ENCODE results near the gene RAB26.
"Not testable (repeated sequence)": the region's sequence is repeated elsewhere in the genome, so short reads cannot be mapped to it uniquely, and the experiment has no call there.

The RAB26 gene, protein sequence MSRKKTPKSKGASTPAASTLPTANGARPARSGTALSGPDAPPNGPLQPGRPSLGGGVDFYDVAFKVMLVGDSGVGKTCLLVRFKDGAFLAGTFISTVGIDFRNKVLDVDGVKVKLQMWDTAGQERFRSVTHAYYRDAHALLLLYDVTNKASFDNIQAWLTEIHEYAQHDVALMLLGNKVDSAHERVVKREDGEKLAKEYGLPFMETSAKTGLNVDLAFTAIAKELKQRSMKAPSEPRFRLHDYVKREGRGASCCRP

DNA sequence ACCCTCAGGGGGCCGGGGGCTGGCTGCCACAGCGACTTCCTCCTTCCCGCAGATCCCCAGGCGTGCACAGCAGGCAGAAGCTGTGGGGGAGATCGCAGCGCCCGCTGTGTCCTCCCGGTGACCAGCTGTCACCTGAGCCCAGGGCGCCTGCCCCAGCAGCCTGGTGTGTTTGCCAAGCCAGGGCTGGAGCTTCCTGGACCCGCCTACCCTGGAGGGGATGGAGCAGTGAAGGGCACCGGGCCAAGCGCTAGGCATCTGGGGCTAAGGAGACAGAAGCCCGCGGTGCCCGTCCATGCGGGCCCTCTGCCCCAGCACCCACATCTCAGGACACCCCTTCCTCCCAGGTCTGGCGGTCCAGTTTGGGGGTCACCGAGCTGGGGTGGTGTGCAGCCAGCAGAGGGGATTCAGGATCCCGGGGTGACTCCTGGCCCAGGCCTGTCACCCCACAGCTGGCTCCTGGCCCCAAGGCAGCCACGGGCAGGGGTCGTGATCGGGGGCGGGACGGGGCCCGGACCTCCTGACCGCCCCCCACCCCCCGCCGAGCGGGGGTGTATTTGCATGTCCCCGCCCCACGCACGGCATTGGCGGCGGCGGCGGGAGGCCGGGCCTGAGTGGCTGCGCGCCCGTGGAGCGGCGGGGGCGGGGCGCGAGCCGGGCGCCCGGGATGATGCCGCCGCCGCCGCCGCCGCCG is at the start of gene RAB26:
Gene RAB26, plus strand, starts transcription at position 645 of the 691 bp plus-strand sequence. CDS start 159 bp downstream, outside the sequence.
- no peak for DNase-seq (ENCODE audit: extremely low read depth, insufficient read length)
- Histone ChIP-seq H3K27me3 (replicated peaks; ENCODE audit: control insufficient read depth, insufficient read depth, low read length) (no peaks in the 10 kb centered on the region), H3K4me3 (replicated peaks; ENCODE audit: low read depth, low read length) (peak within 1 kb of the TSS; percentile 45), H3K36me3 (ENCODE audit: control insufficient read depth, insufficient read depth, low read length) (peaks cover 13% of the 10 kb centered on the region)
- TF ChIP-seq, protein P1, sequence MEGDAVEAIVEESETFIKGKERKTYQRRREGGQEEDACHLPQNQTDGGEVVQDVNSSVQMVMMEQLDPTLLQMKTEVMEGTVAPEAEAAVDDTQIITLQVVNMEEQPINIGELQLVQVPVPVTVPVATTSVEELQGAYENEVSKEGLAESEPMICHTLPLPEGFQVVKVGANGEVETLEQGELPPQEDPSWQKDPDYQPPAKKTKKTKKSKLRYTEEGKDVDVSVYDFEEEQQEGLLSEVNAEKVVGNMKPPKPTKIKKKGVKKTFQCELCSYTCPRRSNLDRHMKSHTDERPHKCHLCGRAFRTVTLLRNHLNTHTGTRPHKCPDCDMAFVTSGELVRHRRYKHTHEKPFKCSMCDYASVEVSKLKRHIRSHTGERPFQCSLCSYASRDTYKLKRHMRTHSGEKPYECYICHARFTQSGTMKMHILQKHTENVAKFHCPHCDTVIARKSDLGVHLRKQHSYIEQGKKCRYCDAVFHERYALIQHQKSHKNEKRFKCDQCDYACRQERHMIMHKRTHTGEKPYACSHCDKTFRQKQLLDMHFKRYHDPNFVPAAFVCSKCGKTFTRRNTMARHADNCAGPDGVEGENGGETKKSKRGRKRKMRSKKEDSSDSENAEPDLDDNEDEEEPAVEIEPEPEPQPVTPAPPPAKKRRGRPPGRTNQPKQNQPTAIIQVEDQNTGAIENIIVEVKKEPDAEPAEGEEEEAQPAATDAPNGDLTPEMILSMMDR (IDR thresholded peaks at IDR 0.05; ENCODE audit: insufficient read depth, low read length, poor library complexity, severe bottlenecking): no peak

DNA sequence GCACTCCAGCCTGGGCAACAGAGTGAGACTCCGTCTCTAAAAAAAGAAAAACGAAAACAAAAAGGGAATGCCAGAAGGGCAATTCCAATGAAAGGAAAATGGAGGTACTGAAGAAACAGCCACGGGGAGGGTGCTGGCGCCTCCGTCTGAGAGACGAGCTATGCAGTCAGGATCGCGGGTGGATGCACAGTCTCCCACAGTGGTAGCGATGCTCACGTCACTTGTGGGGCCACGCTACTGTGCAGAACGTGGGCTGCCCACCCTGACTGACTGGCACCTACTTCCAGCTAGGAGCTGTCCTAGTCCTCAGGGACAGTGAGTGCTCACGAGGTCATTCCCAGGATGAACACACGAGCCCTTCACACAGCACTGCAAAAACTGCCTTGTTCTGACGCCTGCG is 46.8 kb upstream of the RAB26 start:
- H3K27me3 ChIP-seq (replicated peaks; ENCODE audit: control insufficient read depth, insufficient read depth, low read length); H3K36me3 ChIP-seq (ENCODE audit: control insufficient read depth, insufficient read depth, low read length); DNase-seq (ENCODE audit: extremely low read depth, insufficient read length): not testable (repeated sequence)

DNA sequence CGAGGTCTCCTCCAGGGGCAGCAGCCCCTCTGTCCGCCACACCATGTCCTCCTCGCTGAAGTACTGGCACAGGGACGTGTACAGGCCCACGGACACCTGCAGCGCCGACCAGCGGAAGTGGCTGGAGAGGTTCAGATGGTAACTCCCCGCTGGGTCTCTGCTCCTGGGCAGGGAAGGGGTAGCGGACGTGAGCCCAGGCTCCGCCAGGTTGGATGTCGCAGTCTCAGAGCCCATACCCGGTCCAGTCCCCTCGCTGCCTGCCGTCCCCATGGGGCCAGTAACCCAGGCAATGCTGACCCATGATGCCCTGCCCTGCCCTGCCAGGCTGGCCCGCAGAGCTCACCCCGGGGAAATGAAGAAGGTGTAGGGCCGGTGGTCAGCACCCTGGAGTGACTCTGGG is 46.0 kb upstream of the RAB26 start:
- Histone ChIP-seq H3K36me3 (ENCODE audit: control insufficient read depth, insufficient read depth, low read length) (no peaks in the 10 kb centered on the region; the same call in none of the 2 replicates), H3K4me3 (replicated peaks; ENCODE audit: low read depth, low read length) (no peak overlapping the region)

More for the DNA sequence above, 46.8 kb upstream of the RAB26 start:
- not testable (repeated sequence) for H3K4me3 ChIP-seq (replicated peaks; ENCODE audit: low read depth, low read length)

DNA sequence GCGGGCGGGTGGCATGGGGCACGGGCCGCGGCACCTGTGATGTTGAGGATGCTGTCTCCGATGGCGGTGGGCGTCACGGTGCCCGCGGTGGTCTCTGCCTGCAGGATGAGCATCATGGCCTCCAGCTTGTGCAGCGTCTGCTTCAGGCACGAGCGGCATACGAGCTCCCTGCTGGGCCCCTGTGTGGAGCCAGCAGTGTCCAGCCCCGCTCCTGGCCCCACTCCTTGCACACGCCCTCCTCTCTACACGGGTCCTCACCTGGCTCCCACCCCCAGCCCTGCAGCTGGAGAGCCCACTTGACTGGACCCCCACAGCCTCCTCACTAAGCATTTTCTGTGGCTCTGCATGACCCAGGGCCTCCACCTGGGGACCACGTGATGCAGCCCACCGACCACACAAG is 44.0 kb upstream of the RAB26 start:
- DNase-seq (ENCODE audit: extremely low read depth, insufficient read length); H3K4me3 ChIP-seq (replicated peaks; ENCODE audit: low read depth, low read length); H3K27me3 ChIP-seq (replicated peaks; ENCODE audit: control insufficient read depth, insufficient read depth, low read length); H3K36me3 ChIP-seq (ENCODE audit: control insufficient read depth, insufficient read depth, low read length): not testable (repeated sequence)

More for the DNA sequence above, 46.0 kb upstream of the RAB26 start:
- H3K27me3 ChIP-seq (replicated peaks; ENCODE audit: control insufficient read depth, insufficient read depth, low read length): no peaks in the 10 kb centered on the region
- TF ChIP-seq, protein P1 (IDR thresholded peaks at IDR 0.05; ENCODE audit: insufficient read depth, low read length, poor library complexity, severe bottlenecking): no peak
- DNase-seq (ENCODE audit: extremely low read depth, insufficient read length): no peak

DNA sequence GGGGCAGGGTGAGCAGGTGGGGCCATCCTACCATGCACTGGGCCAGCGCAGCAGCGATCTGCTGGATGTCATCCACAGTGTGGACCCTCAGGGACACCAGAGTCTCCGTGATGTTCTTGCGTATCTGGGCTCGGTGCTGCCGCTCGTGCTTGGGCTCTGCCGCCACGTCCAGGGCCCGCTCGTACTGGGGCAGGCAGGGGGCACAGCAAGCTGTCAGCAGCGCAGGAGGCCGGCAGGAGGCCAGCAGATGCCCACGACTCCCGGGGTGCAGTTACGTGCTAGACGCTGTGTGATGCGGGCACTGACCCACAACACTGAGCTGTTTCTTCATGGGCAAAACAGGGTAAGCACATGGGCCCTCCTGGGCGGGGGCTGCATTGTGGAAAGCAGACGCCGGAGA is 43.1 kb upstream of the RAB26 start:
- DNase-seq (ENCODE audit: extremely low read depth, insufficient read length); H3K27me3 ChIP-seq (replicated peaks; ENCODE audit: control insufficient read depth, insufficient read depth, low read length); H3K36me3 ChIP-seq (ENCODE audit: control insufficient read depth, insufficient read depth, low read length); H3K4me3 ChIP-seq (replicated peaks; ENCODE audit: low read depth, low read length): not testable (repeated sequence)

DNA sequence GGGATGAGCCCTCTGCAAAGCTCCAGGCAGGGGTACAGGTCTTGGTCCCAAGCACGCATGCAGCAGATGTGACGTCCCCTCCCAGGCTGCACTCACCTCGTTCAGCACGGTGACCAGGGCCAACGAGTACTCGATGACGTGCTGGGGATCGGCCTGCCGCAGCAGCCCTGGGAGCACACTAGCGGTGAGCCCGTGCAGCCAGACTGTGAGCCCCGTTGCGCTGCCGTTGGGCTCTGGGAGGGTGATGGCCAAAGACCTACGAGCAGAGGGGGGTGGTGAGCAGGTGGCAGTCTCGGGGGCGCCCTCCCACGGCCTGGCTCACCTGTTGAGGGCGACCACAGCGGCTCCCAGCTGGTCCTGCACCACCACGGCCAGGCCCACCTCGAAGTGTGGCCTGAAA is 42.7 kb upstream of the RAB26 start:
- H3K4me3 ChIP-seq (replicated peaks; ENCODE audit: low read depth, low read length); H3K27me3 ChIP-seq (replicated peaks; ENCODE audit: control insufficient read depth, insufficient read depth, low read length); H3K36me3 ChIP-seq (ENCODE audit: control insufficient read depth, insufficient read depth, low read length); DNase-seq (ENCODE audit: extremely low read depth, insufficient read length): not testable (repeated sequence)

DNA sequence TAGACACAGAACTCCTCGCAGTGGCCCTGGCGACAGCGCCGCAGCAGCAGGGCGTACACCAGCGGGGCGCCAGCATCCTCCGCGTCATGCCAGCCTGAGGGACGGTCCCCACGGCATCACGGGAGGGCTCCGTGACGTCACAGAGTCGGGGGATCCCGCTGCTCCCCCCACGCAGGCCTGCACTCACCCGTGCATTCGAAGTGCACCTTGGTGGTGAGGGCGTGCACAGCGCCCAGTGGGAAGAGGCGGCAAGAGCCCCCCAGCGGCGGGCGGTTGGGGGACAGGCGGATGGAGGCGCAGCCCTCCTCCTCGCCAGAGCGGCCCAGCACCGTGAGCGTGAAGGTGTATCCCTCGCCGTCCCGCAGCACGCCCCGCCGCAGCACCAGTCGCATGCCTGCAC is 42.2 kb upstream of the RAB26 start:
- not testable (repeated sequence) for H3K36me3 ChIP-seq (ENCODE audit: control insufficient read depth, insufficient read depth, low read length); DNase-seq (ENCODE audit: extremely low read depth, insufficient read length); H3K27me3 ChIP-seq (replicated peaks; ENCODE audit: control insufficient read depth, insufficient read depth, low read length); H3K4me3 ChIP-seq (replicated peaks; ENCODE audit: low read depth, low read length)

DNA sequence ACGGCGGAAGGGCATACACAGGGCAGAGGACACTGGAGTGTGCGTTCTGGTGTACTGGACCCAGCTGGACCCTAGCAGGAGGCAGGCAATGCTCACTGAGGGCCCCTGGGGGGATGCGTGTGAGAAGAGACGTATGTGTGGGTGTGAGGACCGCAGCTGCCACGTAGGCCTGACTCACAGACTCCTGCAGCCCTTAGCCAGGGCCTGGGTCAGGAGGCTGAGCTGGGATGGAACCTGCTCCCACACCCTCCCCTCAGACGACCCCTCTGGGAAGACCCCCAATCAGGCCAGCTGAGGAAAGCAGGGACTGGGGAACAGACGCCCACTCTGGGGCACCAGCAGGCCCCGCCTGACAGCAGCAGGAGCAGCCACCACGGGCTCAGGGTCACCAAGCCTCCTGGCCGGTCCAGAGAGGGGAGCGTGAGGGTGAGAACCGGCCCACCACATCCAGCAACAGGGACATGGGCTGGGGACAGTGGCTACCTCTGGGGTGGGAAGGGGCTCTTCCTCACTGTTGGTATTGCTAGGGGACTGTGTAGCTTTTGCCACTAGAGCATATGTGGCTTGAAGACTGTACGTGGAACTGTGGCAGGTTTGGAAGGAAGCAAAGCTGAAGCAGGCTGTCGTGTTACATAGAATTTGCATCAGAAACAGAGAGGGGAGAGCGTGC is 41.2 kb upstream of the RAB26 start:
- DNase-seq (ENCODE audit: extremely low read depth, insufficient read length); H3K36me3 ChIP-seq (ENCODE audit: control insufficient read depth, insufficient read depth, low read length); H3K27me3 ChIP-seq (replicated peaks; ENCODE audit: control insufficient read depth, insufficient read depth, low read length); H3K4me3 ChIP-seq (replicated peaks; ENCODE audit: low read depth, low read length): not testable (repeated sequence)

DNA sequence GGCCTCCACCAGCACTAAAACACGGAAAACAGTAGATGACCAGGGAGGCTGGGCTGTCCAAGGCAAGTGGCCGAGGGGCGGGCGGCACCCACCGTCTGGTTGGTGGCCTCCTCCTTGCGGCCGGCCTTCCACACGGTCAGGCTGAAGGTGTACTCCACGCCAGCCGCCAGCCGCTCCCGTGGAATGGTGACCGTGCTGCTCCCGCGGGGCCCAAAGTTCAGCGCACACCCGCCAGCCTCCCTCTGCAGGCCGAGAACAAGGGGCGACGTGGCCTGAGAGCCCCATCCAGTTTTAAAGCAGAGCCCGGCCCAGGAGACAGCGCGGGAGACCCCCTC is 40.7 kb upstream of the RAB26 start:
- H3K36me3 ChIP-seq (ENCODE audit: control insufficient read depth, insufficient read depth, low read length); H3K4me3 ChIP-seq (replicated peaks; ENCODE audit: low read depth, low read length); H3K27me3 ChIP-seq (replicated peaks; ENCODE audit: control insufficient read depth, insufficient read depth, low read length); DNase-seq (ENCODE audit: extremely low read depth, insufficient read length): not testable (repeated sequence)

DNA sequence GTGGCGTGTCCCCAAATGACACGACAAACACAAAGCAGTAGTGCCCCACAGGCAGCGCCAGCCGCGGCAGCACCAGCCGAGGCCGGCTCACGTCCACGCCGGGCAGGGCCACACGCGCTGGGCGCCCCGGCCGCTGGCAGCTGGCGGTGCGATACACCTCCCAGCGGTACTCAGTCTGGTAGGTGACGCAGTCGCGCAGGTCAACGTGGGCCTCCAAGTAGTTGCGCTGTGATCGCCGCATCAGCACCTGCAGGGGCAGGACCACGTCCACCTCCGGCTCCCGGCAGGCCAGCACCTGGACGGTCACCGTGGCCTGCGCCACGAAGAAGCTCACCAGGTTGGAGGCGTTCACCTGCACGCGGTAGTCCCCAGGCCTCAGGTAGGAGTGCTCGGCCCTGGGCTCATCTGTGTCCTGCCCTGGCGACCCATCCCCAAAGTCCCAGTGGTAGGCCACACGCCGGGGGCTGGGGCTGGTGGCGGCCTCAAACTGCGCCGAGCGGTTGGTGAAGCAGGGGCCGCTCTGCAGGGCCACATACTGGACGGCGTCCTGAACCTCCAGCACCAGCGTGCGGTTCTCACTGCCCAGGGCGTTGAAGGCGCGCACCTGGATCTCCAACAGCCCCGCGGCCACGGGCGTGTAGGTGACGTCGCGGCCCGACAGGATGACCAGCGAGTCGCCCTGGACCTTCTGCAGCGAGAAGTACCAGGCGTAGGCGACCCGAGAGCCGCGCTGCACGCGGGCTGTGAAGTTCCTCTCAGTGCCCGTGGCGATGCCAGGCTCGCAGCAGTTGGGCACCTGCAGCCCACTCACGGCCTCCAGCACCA is 39.8 kb upstream of the RAB26 start:
- not testable (repeated sequence) for DNase-seq (ENCODE audit: extremely low read depth, insufficient read length); H3K36me3 ChIP-seq (ENCODE audit: control insufficient read depth, insufficient read depth, low read length)

DNA sequence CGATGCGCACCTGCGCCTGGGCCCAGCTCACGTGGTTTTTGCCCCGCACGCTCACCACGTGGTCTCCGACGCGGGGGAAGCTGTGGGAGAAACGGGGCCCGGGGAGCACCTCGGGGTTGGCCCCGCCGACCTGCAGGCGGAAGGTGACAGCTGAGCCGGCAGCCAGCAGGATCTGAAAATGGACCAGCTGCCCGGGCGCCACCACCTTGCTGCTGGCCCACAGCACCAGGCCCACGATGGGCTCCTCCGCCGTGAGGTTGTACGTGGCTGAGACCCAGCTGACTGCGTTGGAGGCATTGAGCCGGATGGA is 39.2 kb upstream of the RAB26 start:
- DNase-seq (ENCODE audit: extremely low read depth, insufficient read length); H3K36me3 ChIP-seq (ENCODE audit: control insufficient read depth, insufficient read depth, low read length); H3K4me3 ChIP-seq (replicated peaks; ENCODE audit: low read depth, low read length); H3K27me3 ChIP-seq (replicated peaks; ENCODE audit: control insufficient read depth, insufficient read depth, low read length): not testable (repeated sequence)

More for the DNA sequence above, 39.8 kb upstream of the RAB26 start:
- not testable (repeated sequence) for H3K27me3 ChIP-seq (replicated peaks; ENCODE audit: control insufficient read depth, insufficient read depth, low read length); H3K4me3 ChIP-seq (replicated peaks; ENCODE audit: low read depth, low read length)

Measured in GM06990 (cell line).